ENCODE results near the gene ZRSR2. TPM values are rescaled to one million over a fixed set of nuclear protein-coding genes. Genes with fewer than 3 reads are reported as not detected.

Gene ZRSR2
- total and polyA plus RNA-seq, 2 of the 8 experiments (the other 6 are each of a cell fraction or from before 2014, with no cell fraction given) = 3.9 to 6.9 TPM

- TF ChIP-seq SP1 (IDR thresholded peaks at IDR 0.05; ENCODE audit: low read depth, low read length) = no peak
- no peak overlapping the region for H2BK12ac ChIP-seq (ENCODE audit: low read depth, low read length)
- H4K8ac ChIP-seq (ENCODE audit: extremely low read depth, insufficient read depth, low read length) = no peak overlapping the region
- no peak overlapping the region for H3K4me2 ChIP-seq (ENCODE audit: insufficient read depth in 1 of 2, low read depth in 2 of 2, low read length in 2 of 2)
- peaks cover 2 to 20% (median 6%) of the 10 kb centered on the region in 4 experiments; a peak in 6 of 8 replicates for H3K36me3 ChIP-seq (ENCODE audit: control insufficient read depth in 2 of 4, insufficient read depth in 4 of 4, low read length in 3 of 4)
- ChIA-PET POLR2A (ENCODE audit: partially characterized antibody) (no interaction called here), CTCF (ENCODE audit: partially characterized antibody) (interaction anchor here (1.1 kb wide), 1 partner anchor 249 kb away, joined by 4 read pairs; no protein-coding TSS in a partner anchor)
- H3K9ac ChIP-seq (replicated peaks in 1 of 4; ENCODE audit: extremely low read depth in 1 of 4, low read depth in 3 of 4, low read length in 3 of 4) = no peak overlapping the region
- H3K4me3 ChIP-seq (ENCODE audit: extremely low read depth in 1 of 4, insufficient read depth in 2 of 4, low read depth in 3 of 4, low read length in 4 of 4) = no peak overlapping the region
- H2BK5ac ChIP-seq (ENCODE audit: low read depth, low read length) = no peak overlapping the region
- no peak overlapping the region for H3K14ac ChIP-seq (ENCODE audit: insufficient read length)
- no peak overlapping the region for H2AK5ac ChIP-seq (ENCODE audit: low read depth, low read length)
- no peaks in the 10 kb centered on the region for H4K20me1 ChIP-seq (replicated peaks in 1 of 2; ENCODE audit: control insufficient read depth in 1 of 2, insufficient read depth in 2 of 2, low read length in 2 of 2)
- H3K56ac ChIP-seq (replicated peaks; ENCODE audit: insufficient read length, low read depth, low read length) = no peak overlapping the region
- H3K18ac ChIP-seq (ENCODE audit: extremely low read depth, low read length) = no peak overlapping the region
- no peak overlapping the region for H2BK120ac ChIP-seq (replicated peaks; ENCODE audit: low read depth, low read length)
- no peak overlapping the region for H3K23ac ChIP-seq (ENCODE audit: insufficient read length)
- H2BK15ac ChIP-seq (ENCODE audit: low read length) = no peak overlapping the region
- no peak overlapping the region for H4K5ac ChIP-seq (ENCODE audit: insufficient read length, low read depth, low read length)
- no peaks in the 10 kb centered on the region for H3K27me3 ChIP-seq (replicated peaks in 1 of 4; ENCODE audit: control insufficient read depth in 3 of 4, extremely low read depth in 1 of 4, insufficient read depth in 3 of 4, low read length in 3 of 4)
- no peak overlapping the region for H3K4ac ChIP-seq (replicated peaks; ENCODE audit: insufficient read length, low read depth, low read length)
- H3K27ac ChIP-seq (ENCODE audit: low read depth, low read length) = no peak overlapping the region
- H2AFZ ChIP-seq (ENCODE audit: low read length) = no peak overlapping the region
- no peaks in the 10 kb centered on the region for H3K23me2 ChIP-seq (ENCODE audit: low read depth, low read length)
- peaks cover 1 to 10% (median 7%) of the 10 kb centered on the region in 4 experiments; a peak in 5 of 7 replicates for H3K4me1 ChIP-seq (replicated peaks in 1 of 4; ENCODE audit: control insufficient read depth in 3 of 4, insufficient read depth in 4 of 4, low read length in 3 of 4)
- no peak overlapping the region for H2BK20ac ChIP-seq (ENCODE audit: low read length)
- H3K79me1 ChIP-seq (ENCODE audit: low read depth, low read length) = no peaks in the 10 kb centered on the region
- no peak overlapping the region for H4K91ac ChIP-seq (replicated peaks; ENCODE audit: insufficient read length, low read length)
- DNase-seq (ENCODE audit: low read depth in 1 of 2, low spot score in 2 of 2) (no peak), FAIRE-seq (no peak)
- H3K9me3 ChIP-seq (ENCODE audit: insufficient read depth in 2 of 2, low read depth in 1 of 2, low read length in 1 of 2) = no peaks in the 10 kb centered on the region
- 83% methylated on average over 1 of the region's 1 CpG; no CpG with 5 or more reads in 1 of the 2 experiments for WGBS, 2 experiments (ENCODE audit: extremely low coverage in 1 of 2, insufficient coverage in 1 of 2, insufficient read length in 1 of 2, insufficient replicate concordance in 2 of 2, low coverage in 1 of 2, low lambda C conversion rate in 2 of 2, missing lambda C conversion rate in 1 of 2)
- no peaks in the 10 kb centered on the region for H3K79me2 ChIP-seq (ENCODE audit: control insufficient read depth in 1 of 2, insufficient read depth in 2 of 2, low read length in 2 of 2)
Observed at GRCh38 chrX:15813416-15813815, 23.1 kb downstream of the ZRSR2 start.

All from H1 (cell line).